Neural cell (in vitro differentiated cells): ENCODE measurements around the gene MCIDAS.

Experiments
- CTCF ChIP-seq: fragments of 450-650 bp; IDR thresholded peaks from 2 replicates; pipeline ENCODE4 v1.5.1; 2014; ENCODE audit warnings: antibody characterized with exemption, mild to moderate bottlenecking, moderate library complexity; ENCODE audit not compliant: poor library complexity, severe bottlenecking
- EZH2 ChIP-seq: fragments of 200-600, 300-800 bp; shearing (Covaris generic), sonication (generic); IDR thresholded peaks from 2 replicates; pipeline ENCODE4 v1.6.1; 2014; ENCODE audit warnings: antibody characterized with exemption, low read length, borderline replicate concordance, mild to moderate bottlenecking; ENCODE audit not compliant: insufficient read depth, poor library complexity, severe bottlenecking
- POLR2AphosphoS5 ChIP-seq: IDR thresholded peaks from 2 replicates; pipeline ENCODE4 v1.6.1; 2012
- RAD21 ChIP-seq: fragments of 450-650 bp; conservative IDR thresholded peaks from 2 replicates; pipeline ENCODE4 v1.6.1; 2014; ENCODE audit warnings: antibody characterized with exemption, mild to moderate bottlenecking, moderate library complexity
- REST ChIP-seq: IDR thresholded peaks from 2 replicates; pipeline ENCODE4 v1.6.1; 2012; ENCODE audit warnings: borderline replicate concordance
- TAF1 ChIP-seq: IDR thresholded peaks from 2 replicates; pipeline ENCODE4 v1.6.1; 2012; ENCODE audit warnings: low read depth

GRCh38 chr5:55205001-55205400, 22.1 kb downstream of the MCIDAS start:
- no peak for TF ChIP-seq REST
- no peak for TF ChIP-seq POLR2AphosphoS5
- TF ChIP-seq RAD21 = no peak
- TF ChIP-seq CTCF = no peak
- no peak for TF ChIP-seq TAF1
- no peak for TF ChIP-seq EZH2
